GM12878 (cell line): ENCODE results near the gene TNNT1. TPM values are rescaled to one million over a fixed set of nuclear protein-coding genes. Genes with fewer than 3 reads are reported as not detected.

Experiments
- ATAC-seq: fragments of 200-7000 bp; cut with Tn5 transposase; 3 replicates; pipeline ENCODE4 v1.9.1; 2020; ENCODE audit warnings: mild to moderate bottlenecking, moderate library complexity
- BruUV-seq: library from RNA; stranded (reverse); fragments of 400-500 nt; replicated peaks from 2 replicates; lab custom pipeline; 2021; lab: Mats Ljungman, UMichigan
- CTCF ChIA-PET: fragments of 300-600 bp; sonication (Branson Sonifier 250); formaldehyde crosslinking; extraction: SDS; loops from one replicate; lab custom pipeline; 2021; ENCODE audit warnings: inconsistent platforms; lab: Yijun Ruan, JAX
- POLR2A ChIA-PET: fragments of 350-600 bp; formaldehyde crosslinking; extraction: SDS; loops from one replicate; lab custom pipeline; 2021; ENCODE audit warnings: inconsistent platforms; lab: Charles Lee
- RAD21 ChIA-PET: fragments of 300-600 bp; sonication (Branson Sonifier 250); formaldehyde crosslinking; loops from one replicate; lab custom pipeline; 2023; ENCODE audit warnings: antibody characterized with exemption; ENCODE audit not compliant: unreplicated experiment; lab: Charles Lee
- SMC1A ChIA-PET: fragments of 300-600 bp; sonication (Branson Sonifier 250); formaldehyde crosslinking; loops from one replicate; lab custom pipeline; 2023; ENCODE audit not compliant: unreplicated experiment, uncharacterized antibody; lab: Charles Lee
- DNase-seq: peaks from one replicate; pipeline ENCODE4 v3.0.0-alpha.2; 2011; ENCODE audit warnings: low read depth, low spot score
- FAIRE-seq: peaks from 3 replicates; lab custom pipeline; 2011; peaks lifted over from hg19 to GRCh38; lab: Jason Lieb, UNC
- H2AFZ ChIP-seq: 2 replicates; pipeline ENCODE4 v1.6.0; 2011; ENCODE audit warnings: low read depth, low read length, control low read depth; ENCODE audit not compliant: control insufficient read depth
- H3K27ac ChIP-seq: 2 replicates; pipeline ENCODE4 v1.5.1; 2011; ENCODE audit warnings: control low read depth; ENCODE audit not compliant: control insufficient read depth, insufficient read depth
- H3K27me3 ChIP-seq, 2 experiments: replicated peaks in 1 of 2; 2 replicates each; pipeline versions ENCODE4 v1.6.0 to v1.6.1; 2011; ENCODE audit warnings: low read length in 1 of 2; ENCODE audit not compliant: control insufficient read depth in 2 of 2, insufficient read depth in 2 of 2
- H3K36me3 ChIP-seq, 2 experiments: 2 replicates each; pipeline ENCODE4 v1.5.1; 2011; ENCODE audit warnings: low read length in 1 of 2; ENCODE audit not compliant: control insufficient read depth in 2 of 2, insufficient read depth in 2 of 2
- H3K4me1 ChIP-seq: 2 replicates; pipeline ENCODE4 v1.6.1; 2011; ENCODE audit warnings: mild to moderate bottlenecking, low read length, moderate library complexity, mixed read lengths; ENCODE audit not compliant: control insufficient read depth, insufficient read depth
- H3K4me2 ChIP-seq: 2 replicates; pipeline ENCODE4 v1.6.0; 2011; ENCODE audit warnings: control low read depth; ENCODE audit not compliant: control insufficient read depth, insufficient read depth
- H3K4me3 ChIP-seq: fragments of 200-600 bp; sonication (generic); 2 replicates; pipeline ENCODE4 v1.5.1; 2016
- H3K79me2 ChIP-seq: 2 replicates; pipeline ENCODE4 v1.6.0; 2011; ENCODE audit warnings: low read length; ENCODE audit not compliant: control insufficient read depth, insufficient read depth
- H3K9ac ChIP-seq: 2 replicates; pipeline ENCODE4 v1.8.0; 2011; ENCODE audit warnings: low read length, control low read depth, mixed read lengths; ENCODE audit not compliant: control insufficient read depth, insufficient read depth
- H3K9me3 ChIP-seq: replicated peaks from 3 replicates; pipeline ENCODE4 v1.5.1; 2011; ENCODE audit warnings: mild to moderate bottlenecking, low read length; ENCODE audit not compliant: control insufficient read depth, insufficient read depth
- H4K20me1 ChIP-seq: 2 replicates; pipeline ENCODE4 v1.6.0; 2011; ENCODE audit not compliant: control insufficient read depth, insufficient read depth
- FOXK2 ChIP-seq: fragments of 450-650 bp; IDR thresholded peaks from 2 replicates; pipeline ENCODE4 v1.6.1; 2017; ENCODE audit warnings: mild to moderate bottlenecking, moderate library complexity
- FOXM1 ChIP-seq: IDR thresholded peaks from 2 replicates; pipeline ENCODE4 v1.6.1; 2012; ENCODE audit warnings: low read depth, mild to moderate bottlenecking, inconsistent platforms, low read length, moderate library complexity
- IKZF1 ChIP-seq: fragments of 450-650 bp; conservative IDR thresholded peaks from 2 replicates; pipeline ENCODE4 v1.6.1; 2017; ENCODE audit warnings: antibody characterized with exemption, mild to moderate bottlenecking
- POU2F2 ChIP-seq: IDR thresholded peaks from 3 replicates; pipeline ENCODE4 v1.6.1; 2011; ENCODE audit warnings: low read depth, mild to moderate bottlenecking, low read length, borderline replicate concordance
- SRF ChIP-seq, 2 experiments: IDR thresholded peaks; 2 replicates each; pipeline ENCODE4 v1.6.1; 2011; ENCODE audit warnings: low read depth in 2 of 2, low read length in 2 of 2, mild to moderate bottlenecking in 1 of 2, moderate library complexity in 1 of 2
- STAT1 ChIP-seq: fragments of 450-650 bp; conservative IDR thresholded peaks from 2 replicates; pipeline ENCODE4 v1.6.1; 2014; ENCODE audit warnings: antibody characterized with exemption, mild to moderate bottlenecking
- SUPT20H ChIP-seq: IDR thresholded peaks from 2 replicates; pipeline ENCODE4 v1.6.1; 2011; ENCODE audit warnings: low read depth, mild to moderate bottlenecking, low read length, moderate library complexity, borderline replicate concordance; ENCODE audit not compliant: control insufficient read depth
- WGBS: methylation state at CpG from one replicate; pipeline ENCODE4 v1.1.6; 2016; ENCODE audit warnings: low lambda C conversion rate; ENCODE audit not compliant: insufficient replicate concordance, insufficient coverage; ENCODE audit errors: missing lambda C conversion rate; 5-methylcytosine and 5-hydroxymethylcytosine counted together
- in situ Hi-C: fragments of 300-500 bp; cut with MboI; formaldehyde crosslinking; loops from 9 replicates; pipeline ENCODE4 v1.14.3; 2018; ENCODE audit warnings: mixed read lengths
- intact Hi-C: fragments of 100-400 bp; cut with micrococcal nuclease; formaldehyde crosslinking; loops from one replicate; pipeline ENCODE4 v1.14.2; 2022; ENCODE audit not compliant: unreplicated experiment
- polyA plus RNA-seq, 11 experiments: library from polyadenylated mRNA; depleted of rRNA in 4 of 11; unstranded in 6 of 11; stranded (reverse) in 5 of 11; fragments of >200 nt; fragmentation: Nextera tagmentation in 4 of 11; fragmentation: Illumina TruSeq in 1 of 11; extraction: Ambion mirVana in 4 of 11; extraction: Trizol in 1 of 11; gene quantifications; 1 replicate in 1 of 11; 2 replicates in 10 of 11; pipeline versions ENCODE4 v1.2.1 to v1.2.3, GENCODE V29; 2011 to 2016; ENCODE audit warnings: inconsistent platforms in 2 of 11, missing spikeins in 2 of 11, low read depth in 1 of 11
- total RNA-seq, 4 experiments: library from RNA; depleted of rRNA in 3 of 4; stranded (reverse); fragments of >200 nt in 3 of 4; fragmentation: Illumina TruSeq in 1 of 4; extraction: Trizol in 1 of 4; gene quantifications; 2 replicates each; pipeline versions ENCODE4 v1.2.1 to v1.2.3, GENCODE V29; 2013 to 2021
- TF ChIP-seq, protein P1 (sequence below): fragments of 450-650 bp; IDR thresholded peaks from 2 replicates; pipeline ENCODE4 v1.6.1; 2014; ENCODE audit warnings: mild to moderate bottlenecking
- TF ChIP-seq, protein P2 (sequence below): IDR thresholded peaks from 2 replicates; pipeline ENCODE4 v1.6.1; 2011; ENCODE audit warnings: low read depth, mild to moderate bottlenecking, low read length, moderate library complexity, borderline replicate concordance; ENCODE audit errors: extremely low read depth
- TF ChIP-seq, protein P3 (sequence below): fragments of 150-350 bp; IDR thresholded peaks from 2 replicates; pipeline ENCODE4 v1.6.1; 2016; ENCODE audit warnings: low read depth, low read length

TNNT1 gene
- total and polyA plus RNA-seq, 10 of the 15 experiments (the other 5 are each of a cell fraction or from before 2014, with no cell fraction given), result 0.26 to 0.62 (median 0.37) TPM; not detected in 7

DNA sequence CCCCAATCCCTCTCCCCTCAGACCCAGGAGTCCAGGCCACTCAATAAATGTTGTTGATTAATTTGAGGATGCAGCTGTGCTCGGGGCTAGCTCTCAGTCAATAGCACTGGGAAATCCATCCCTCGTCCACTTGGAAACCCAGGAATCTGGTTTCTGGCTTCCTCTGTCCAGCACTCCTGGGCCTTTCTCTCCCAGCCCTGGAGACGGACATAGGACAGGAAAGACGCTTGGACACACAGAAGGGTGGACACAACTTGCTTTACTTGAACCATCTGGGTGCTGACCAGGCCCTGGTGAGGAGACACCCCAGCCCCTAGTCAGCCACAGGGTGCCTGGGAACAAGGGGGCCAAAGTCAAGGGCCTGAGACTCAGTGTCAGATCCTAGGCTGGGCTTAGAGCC, 9.4 kb upstream of the TNNT1 start:
- intact Hi-C loops, result no loop called here

More for the DNA sequence above, 9.4 kb upstream of the TNNT1 start:
- no peak overlapping the region for H3K4me2 ChIP-seq
- no peak for TF ChIP-seq FOXK2
- TF ChIP-seq STAT1, result no peak
- TF ChIP-seq, protein P1, sequence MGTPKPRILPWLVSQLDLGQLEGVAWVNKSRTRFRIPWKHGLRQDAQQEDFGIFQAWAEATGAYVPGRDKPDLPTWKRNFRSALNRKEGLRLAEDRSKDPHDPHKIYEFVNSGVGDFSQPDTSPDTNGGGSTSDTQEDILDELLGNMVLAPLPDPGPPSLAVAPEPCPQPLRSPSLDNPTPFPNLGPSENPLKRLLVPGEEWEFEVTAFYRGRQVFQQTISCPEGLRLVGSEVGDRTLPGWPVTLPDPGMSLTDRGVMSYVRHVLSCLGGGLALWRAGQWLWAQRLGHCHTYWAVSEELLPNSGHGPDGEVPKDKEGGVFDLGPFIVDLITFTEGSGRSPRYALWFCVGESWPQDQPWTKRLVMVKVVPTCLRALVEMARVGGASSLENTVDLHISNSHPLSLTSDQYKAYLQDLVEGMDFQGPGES, result no peak
- TF ChIP-seq, protein P2, sequence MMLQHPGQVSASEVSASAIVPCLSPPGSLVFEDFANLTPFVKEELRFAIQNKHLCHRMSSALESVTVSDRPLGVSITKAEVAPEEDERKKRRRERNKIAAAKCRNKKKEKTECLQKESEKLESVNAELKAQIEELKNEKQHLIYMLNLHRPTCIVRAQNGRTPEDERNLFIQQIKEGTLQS, result no peak
- no peak for TF ChIP-seq FOXM1
- no peak for TF ChIP-seq IKZF1
- no peak for TF ChIP-seq POU2F2
- TF ChIP-seq, protein P3, sequence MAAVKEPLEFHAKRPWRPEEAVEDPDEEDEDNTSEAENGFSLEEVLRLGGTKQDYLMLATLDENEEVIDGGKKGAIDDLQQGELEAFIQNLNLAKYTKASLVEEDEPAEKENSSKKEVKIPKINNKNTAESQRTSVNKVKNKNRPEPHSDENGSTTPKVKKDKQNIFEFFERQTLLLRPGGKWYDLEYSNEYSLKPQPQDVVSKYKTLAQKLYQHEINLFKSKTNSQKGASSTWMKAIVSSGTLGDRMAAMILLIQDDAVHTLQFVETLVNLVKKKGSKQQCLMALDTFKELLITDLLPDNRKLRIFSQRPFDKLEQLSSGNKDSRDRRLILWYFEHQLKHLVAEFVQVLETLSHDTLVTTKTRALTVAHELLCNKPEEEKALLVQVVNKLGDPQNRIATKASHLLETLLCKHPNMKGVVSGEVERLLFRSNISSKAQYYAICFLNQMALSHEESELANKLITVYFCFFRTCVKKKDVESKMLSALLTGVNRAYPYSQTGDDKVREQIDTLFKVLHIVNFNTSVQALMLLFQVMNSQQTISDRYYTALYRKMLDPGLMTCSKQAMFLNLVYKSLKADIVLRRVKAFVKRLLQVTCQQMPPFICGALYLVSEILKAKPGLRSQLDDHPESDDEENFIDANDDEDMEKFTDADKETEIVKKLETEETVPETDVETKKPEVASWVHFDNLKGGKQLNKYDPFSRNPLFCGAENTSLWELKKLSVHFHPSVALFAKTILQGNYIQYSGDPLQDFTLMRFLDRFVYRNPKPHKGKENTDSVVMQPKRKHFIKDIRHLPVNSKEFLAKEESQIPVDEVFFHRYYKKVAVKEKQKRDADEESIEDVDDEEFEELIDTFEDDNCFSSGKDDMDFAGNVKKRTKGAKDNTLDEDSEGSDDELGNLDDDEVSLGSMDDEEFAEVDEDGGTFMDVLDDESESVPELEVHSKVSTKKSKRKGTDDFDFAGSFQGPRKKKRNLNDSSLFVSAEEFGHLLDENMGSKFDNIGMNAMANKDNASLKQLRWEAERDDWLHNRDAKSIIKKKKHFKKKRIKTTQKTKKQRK, result no peak
- TF ChIP-seq SUPT20H, result no peak
- TF ChIP-seq SRF (IDR thresholded peaks at IDR 0.05; ENCODE audit: low read depth in 2 of 2, low read length in 2 of 2), result no peak
- TF ChIP-seq, all 136 proteins: peak for 0
- Histone ChIP-seq H3K9me3 (no peaks in the 10 kb centered on the region; the same call in 2 of the 3 replicates), H3K27me3 (no peaks in the 10 kb centered on the region; a peak in 1 of 4 replicates), H3K27ac (no peak overlapping the region), H3K4me1 (no peaks in the 10 kb centered on the region), H3K36me3 (no peaks in the 10 kb centered on the region), H4K20me1 (no peaks in the 10 kb centered on the region), H3K79me2 (no peaks in the 10 kb centered on the region), H3K9ac (no peak overlapping the region), H2AFZ (no peak overlapping the region), H3K4me3 (no peak overlapping the region)
- 18% methylated on average over 4 of the region's 4 CpGs for whole genome bisulfite sequencing
- ChIA-PET POLR2A (no interaction called here), SMC1A (no interaction called here), CTCF (interaction anchor here (2.8 kb wide), 1 partner anchor 18 kb away, joined by 23 read pairs; no protein-coding TSS in a partner anchor), RAD21 (interaction anchor here (1.0 kb wide), 1 partner anchor 17 kb away, joined by 3 read pairs; no protein-coding TSS in a partner anchor)
- no peak for ATAC-seq
- no peak for FAIRE-seq
- BruUV-seq, result no TSS peak
- no peak for DNase-seq
- in situ Hi-C loops, result no loop called here
